Ovary (tissue), 3 donors: ENCODE results near the gene CAPZA3.

ENCODE experiments used
- EP300 ChIP-seq: sonication (generic); formaldehyde crosslinking; IDR thresholded peaks from one replicate; pipeline ENCODE4 v1.6.1; 2017; ENCODE audit warnings: antibody characterized with exemption
- POLR2A ChIP-seq: fragments of 450-650 bp; IDR thresholded peaks from one replicate; pipeline ENCODE4 v1.6.1; 2017; ENCODE audit warnings: antibody characterized with exemption, mild to moderate bottlenecking, moderate library complexity
- TF ChIP-seq, protein P1 (sequence below), 3 donors: fragments of 450-650 bp in 2 of 3; fragments of 200-600 bp in 1 of 3; IDR thresholded peaks; one replicate each; pipeline versions ENCODE4 v1.5.1 to v1.8.0; 2016 to 2022; ENCODE audit warnings: antibody characterized with exemption in 3 of 3, mild to moderate bottlenecking in 1 of 3
- donor health status: DM: no; HTN: no; CAD: no.

- TF ChIP-seq, protein P1, sequence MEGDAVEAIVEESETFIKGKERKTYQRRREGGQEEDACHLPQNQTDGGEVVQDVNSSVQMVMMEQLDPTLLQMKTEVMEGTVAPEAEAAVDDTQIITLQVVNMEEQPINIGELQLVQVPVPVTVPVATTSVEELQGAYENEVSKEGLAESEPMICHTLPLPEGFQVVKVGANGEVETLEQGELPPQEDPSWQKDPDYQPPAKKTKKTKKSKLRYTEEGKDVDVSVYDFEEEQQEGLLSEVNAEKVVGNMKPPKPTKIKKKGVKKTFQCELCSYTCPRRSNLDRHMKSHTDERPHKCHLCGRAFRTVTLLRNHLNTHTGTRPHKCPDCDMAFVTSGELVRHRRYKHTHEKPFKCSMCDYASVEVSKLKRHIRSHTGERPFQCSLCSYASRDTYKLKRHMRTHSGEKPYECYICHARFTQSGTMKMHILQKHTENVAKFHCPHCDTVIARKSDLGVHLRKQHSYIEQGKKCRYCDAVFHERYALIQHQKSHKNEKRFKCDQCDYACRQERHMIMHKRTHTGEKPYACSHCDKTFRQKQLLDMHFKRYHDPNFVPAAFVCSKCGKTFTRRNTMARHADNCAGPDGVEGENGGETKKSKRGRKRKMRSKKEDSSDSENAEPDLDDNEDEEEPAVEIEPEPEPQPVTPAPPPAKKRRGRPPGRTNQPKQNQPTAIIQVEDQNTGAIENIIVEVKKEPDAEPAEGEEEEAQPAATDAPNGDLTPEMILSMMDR (IDR thresholded peaks at IDR 0.05): no peak
- TF ChIP-seq POLR2A (no peak), EP300 (no peak)
Observed at GRCh38 chr12:18747895-18748294, 10.0 kb downstream of the CAPZA3 start.
